ENCODE results near the gene RHEB.

GRCh38 chr7:151484971-151485707 lies 34.6 kb downstream of the RHEB start:
- TF ChIP-seq CTCF (IDR thresholded peaks at IDR 0.05) (no peak), POLR2A (IDR thresholded peaks at IDR 0.05) (no peak)

All from Peyer's patch (tissue), 4 donors.